Measurements from ENCODE around the gene STK35.
"Not testable (repeated sequence)": the region's sequence is repeated elsewhere in the genome, so short reads cannot be mapped to it uniquely, and the experiment has no call there.

Gene STK35

GRCh38 chr20:2169456-2170088 lies 67.9 kb downstream of the STK35 start:
- H3K9ac ChIP-seq (ENCODE audit: low read depth, low read length): no peak overlapping the region
- no peaks in the 10 kb centered on the region for H3K9me3 ChIP-seq (ENCODE audit: control insufficient read depth, insufficient read depth, low read length)
- H3K4me1 ChIP-seq (ENCODE audit: insufficient read depth, low read length): no peaks in the 10 kb centered on the region; the same call in 1 of the 2 replicates
- no peaks in the 10 kb centered on the region for H3K36me3 ChIP-seq (ENCODE audit: insufficient read depth, low read length)

GRCh38 chr20:2170404-2170803 lies 68.8 kb downstream of the STK35 start:
- H3K36me3 ChIP-seq (ENCODE audit: insufficient read depth, low read length): no peaks in the 10 kb centered on the region
- no peaks in the 10 kb centered on the region for H3K9me3 ChIP-seq (ENCODE audit: control insufficient read depth, insufficient read depth, low read length)
- no peaks in the 10 kb centered on the region; the same call in 1 of the 2 replicates for H3K4me1 ChIP-seq (ENCODE audit: insufficient read depth, low read length)
- no peak overlapping the region for H3K9ac ChIP-seq (ENCODE audit: low read depth, low read length)

GRCh38 chr20:2171266-2171790 lies 69.7 kb downstream of the STK35 start:
- H3K9ac ChIP-seq (ENCODE audit: low read depth, low read length): no peak overlapping the region
- H3K9me3 ChIP-seq (ENCODE audit: control insufficient read depth, insufficient read depth, low read length): no peaks in the 10 kb centered on the region
- no peaks in the 10 kb centered on the region for H3K4me1 ChIP-seq (ENCODE audit: insufficient read depth, low read length)
- H3K36me3 ChIP-seq (ENCODE audit: insufficient read depth, low read length): no peaks in the 10 kb centered on the region

- not testable (repeated sequence) for H3K9ac ChIP-seq (ENCODE audit: low read depth, low read length); H3K36me3 ChIP-seq (ENCODE audit: insufficient read depth, low read length); H3K4me1 ChIP-seq (ENCODE audit: insufficient read depth, low read length); H3K9me3 ChIP-seq (ENCODE audit: control insufficient read depth, insufficient read depth, low read length)
Observed at GRCh38 chr20:2171840-2172239, 70.2 kb downstream of the STK35 start.

GRCh38 chr20:2172305-2173175 lies 70.9 kb downstream of the STK35 start:
- no peaks in the 10 kb centered on the region for H3K36me3 ChIP-seq (ENCODE audit: insufficient read depth, low read length)
- H3K9me3 ChIP-seq (ENCODE audit: control insufficient read depth, insufficient read depth, low read length): no peaks in the 10 kb centered on the region
- H3K9ac ChIP-seq (ENCODE audit: low read depth, low read length): peak overlapping the region; percentile 14; the same call in 1 of the 2 replicates
- no peaks in the 10 kb centered on the region for H3K4me1 ChIP-seq (ENCODE audit: insufficient read depth, low read length)

- Histone ChIP-seq H3K4me1 (ENCODE audit: insufficient read depth, low read length) (no peaks in the 10 kb centered on the region), H3K9me3 (ENCODE audit: control insufficient read depth, insufficient read depth, low read length) (no peaks in the 10 kb centered on the region), H3K9ac (ENCODE audit: low read depth, low read length) (no peak overlapping the region), H3K36me3 (ENCODE audit: insufficient read depth, low read length) (no peaks in the 10 kb centered on the region)
Observed at GRCh38 chr20:2173186-2173585, 71.6 kb downstream of the STK35 start.

- H3K36me3 ChIP-seq (ENCODE audit: insufficient read depth, low read length): no peaks in the 10 kb centered on the region
- no peak overlapping the region for H3K9ac ChIP-seq (ENCODE audit: low read depth, low read length)
- H3K9me3 ChIP-seq (ENCODE audit: control insufficient read depth, insufficient read depth, low read length): no peaks in the 10 kb centered on the region
- no peaks in the 10 kb centered on the region for H3K4me1 ChIP-seq (ENCODE audit: insufficient read depth, low read length)
Observed at GRCh38 chr20:2174067-2174466, 72.4 kb downstream of the STK35 start.

GRCh38 chr20:2176946-2177345 lies 75.3 kb downstream of the STK35 start:
- H3K4me1 ChIP-seq (ENCODE audit: insufficient read depth, low read length): no peaks in the 10 kb centered on the region
- H3K9ac ChIP-seq (ENCODE audit: low read depth, low read length): no peak overlapping the region
- H3K36me3 ChIP-seq (ENCODE audit: insufficient read depth, low read length): no peaks in the 10 kb centered on the region
- no peaks in the 10 kb centered on the region for H3K9me3 ChIP-seq (ENCODE audit: control insufficient read depth, insufficient read depth, low read length)

- H3K36me3 ChIP-seq (ENCODE audit: insufficient read depth, low read length): no peaks in the 10 kb centered on the region
- no peak overlapping the region for H3K9ac ChIP-seq (ENCODE audit: low read depth, low read length)
- no peaks in the 10 kb centered on the region for H3K9me3 ChIP-seq (ENCODE audit: control insufficient read depth, insufficient read depth, low read length)
- no peaks in the 10 kb centered on the region for H3K4me1 ChIP-seq (ENCODE audit: insufficient read depth, low read length)
Observed at GRCh38 chr20:2178318-2179232, 76.9 kb downstream of the STK35 start.

GRCh38 chr20:2179233-2179580 lies 77.6 kb downstream of the STK35 start:
- H3K9ac ChIP-seq (ENCODE audit: low read depth, low read length): no peak overlapping the region
- H3K9me3 ChIP-seq (ENCODE audit: control insufficient read depth, insufficient read depth, low read length): no peaks in the 10 kb centered on the region
- H3K36me3 ChIP-seq (ENCODE audit: insufficient read depth, low read length): no peaks in the 10 kb centered on the region
- no peaks in the 10 kb centered on the region for H3K4me1 ChIP-seq (ENCODE audit: insufficient read depth, low read length)

GRCh38 chr20:2179949-2180348 lies 78.3 kb downstream of the STK35 start:
- Histone ChIP-seq H3K36me3 (ENCODE audit: insufficient read depth, low read length) (no peaks in the 10 kb centered on the region), H3K9ac (ENCODE audit: low read depth, low read length) (no peak overlapping the region), H3K9me3 (ENCODE audit: control insufficient read depth, insufficient read depth, low read length) (no peaks in the 10 kb centered on the region), H3K4me1 (ENCODE audit: insufficient read depth, low read length) (no peaks in the 10 kb centered on the region)

- Histone ChIP-seq H3K9me3 (ENCODE audit: control insufficient read depth, insufficient read depth, low read length) (no peaks in the 10 kb centered on the region; the same call in 1 of the 2 replicates), H3K36me3 (ENCODE audit: insufficient read depth, low read length) (no peaks in the 10 kb centered on the region), H3K4me1 (ENCODE audit: insufficient read depth, low read length) (no peaks in the 10 kb centered on the region), H3K9ac (ENCODE audit: low read depth, low read length) (no peak overlapping the region)
Observed at GRCh38 chr20:2183381-2183780, 81.8 kb downstream of the STK35 start.

GRCh38 chr20:2184933-2185332 lies 83.3 kb downstream of the STK35 start:
- not testable (repeated sequence) for H3K36me3 ChIP-seq (ENCODE audit: insufficient read depth, low read length)

GRCh38 chr20:2195614-2196013 lies 94.0 kb downstream of the STK35 start:
- no peaks in the 10 kb centered on the region for H3K36me3 ChIP-seq (ENCODE audit: insufficient read depth, low read length)
- no peak overlapping the region for H3K9ac ChIP-seq (ENCODE audit: low read depth, low read length)
- H3K9me3 ChIP-seq (ENCODE audit: control insufficient read depth, insufficient read depth, low read length): no peaks in the 10 kb centered on the region
- H3K4me1 ChIP-seq (ENCODE audit: insufficient read depth, low read length): no peaks in the 10 kb centered on the region

More at GRCh38 chr20:2184933-2185332, 83.3 kb downstream of the STK35 start:
- not testable (repeated sequence) for H3K4me1 ChIP-seq (ENCODE audit: insufficient read depth, low read length); H3K9ac ChIP-seq (ENCODE audit: low read depth, low read length); H3K9me3 ChIP-seq (ENCODE audit: control insufficient read depth, insufficient read depth, low read length)

Measured in ES-I3 (cell line).